WTC11 (cell line): ENCODE results near the gene VWA5B1. TPM values are rescaled to one million over a fixed set of nuclear protein-coding genes. Genes with fewer than 3 reads are reported as not detected.

ENCODE experiments used
- ATAC-seq: fragments of 200-7000 bp; cut with Tn5 transposase; 2 replicates; pipeline ENCODE4 v1.10.0; 2021; ENCODE audit warnings: mild to moderate bottlenecking, moderate library complexity
- CTCF ChIA-PET: fragments of 300-600 bp; sonication (Branson Sonifier 250); formaldehyde crosslinking; loops from one replicate; lab custom pipeline; 2021; ENCODE audit warnings: antibody characterized with exemption; lab: Charles Lee
- POLR2A ChIA-PET: fragments of 350-600 bp; sonication (Branson Sonifier 250); formaldehyde crosslinking; loops from one replicate; lab custom pipeline; 2021; ENCODE audit warnings: antibody characterized with exemption; lab: Charles Lee
- DNase-seq: peaks from one replicate; pipeline ENCODE4 v3.0.0; 2021; ENCODE audit warnings: low spot score
- H3K27ac Mint-ChIP-seq: 2 replicates; pipeline ENCODE4 v1.8.0; 2021; ENCODE audit warnings: mixed read lengths
- H3K27me3 Mint-ChIP-seq: 2 replicates; pipeline ENCODE4 v1.8.0; 2021; ENCODE audit warnings: low read depth, mild to moderate bottlenecking, moderate library complexity, mixed read lengths
- H3K36me3 Mint-ChIP-seq: 2 replicates; pipeline ENCODE4 v1.8.0; 2021; ENCODE audit warnings: mixed read lengths
- H3K4me1 Mint-ChIP-seq: 2 replicates; pipeline ENCODE4 v1.8.0; 2022; ENCODE audit warnings: mixed read lengths
- H3K4me3 Mint-ChIP-seq: 2 replicates; pipeline ENCODE4 v1.8.0; 2021; ENCODE audit warnings: mild to moderate bottlenecking, moderate library complexity, mixed read lengths
- H3K9me3 Mint-ChIP-seq: 2 replicates; pipeline ENCODE4 v1.8.0; 2021; ENCODE audit warnings: mixed read lengths
- ARID4B ChIP-seq: sonication (generic); formaldehyde crosslinking; IDR thresholded peaks from 2 replicates; pipeline ENCODE4 v1.8.0; 2023; ENCODE audit warnings: missing genetic modification reagents, mild to moderate bottlenecking, borderline replicate concordance
- ATF3 ChIP-seq: sonication (generic); formaldehyde crosslinking; conservative IDR thresholded peaks from 2 replicates; pipeline ENCODE4 v1.8.1; 2022; ENCODE audit warnings: mild to moderate bottlenecking, missing genetic modification reagents
- ATF6 ChIP-seq: sonication (generic); formaldehyde crosslinking; IDR thresholded peaks from 2 replicates; pipeline ENCODE4 v1.8.1; 2023; ENCODE audit warnings: mild to moderate bottlenecking, missing genetic modification reagents
- CBFB ChIP-seq: sonication (generic); formaldehyde crosslinking; IDR thresholded peaks from 2 replicates; pipeline ENCODE4 v1.8.1; 2022; ENCODE audit warnings: mild to moderate bottlenecking, low read depth, missing genetic modification reagents
- IRF1 ChIP-seq: sonication (generic); formaldehyde crosslinking; IDR thresholded peaks from 2 replicates; pipeline ENCODE4 v1.8.0; 2023; ENCODE audit warnings: missing genetic modification reagents
- JUN ChIP-seq: sonication (generic); formaldehyde crosslinking; IDR thresholded peaks from 2 replicates; pipeline ENCODE4 v1.8.0; 2023; ENCODE audit warnings: mild to moderate bottlenecking, missing genetic modification reagents
- NFATC4 ChIP-seq: fragments of 250-450 bp; sonication (Bioruptor Pico); IDR thresholded peaks from 2 replicates; pipeline ENCODE4 v1.9.0; 2021; ENCODE audit warnings: mild to moderate bottlenecking
- NFYB ChIP-seq: sonication (generic); formaldehyde crosslinking; conservative IDR thresholded peaks from 2 replicates; pipeline ENCODE4 v1.8.0; 2022; ENCODE audit warnings: low read depth, missing genetic modification reagents
- NR1H2 ChIP-seq: sonication (generic); formaldehyde crosslinking; IDR thresholded peaks from 2 replicates; pipeline ENCODE4 v1.9.0; 2021; ENCODE audit warnings: mild to moderate bottlenecking, moderate library complexity, missing genetic modification reagents
- NR2C2 ChIP-seq: sonication (generic); formaldehyde crosslinking; IDR thresholded peaks from 2 replicates; pipeline ENCODE4 v1.8.0; 2022; ENCODE audit warnings: mild to moderate bottlenecking, missing genetic modification reagents
- RORB ChIP-seq: fragments of 250-450 bp; sonication (Bioruptor Pico); IDR thresholded peaks from 2 replicates; pipeline ENCODE4 v1.9.0; 2021; ENCODE audit warnings: mild to moderate bottlenecking
- ZNF121 ChIP-seq: sonication (generic); formaldehyde crosslinking; IDR thresholded peaks from 2 replicates; pipeline ENCODE4 v1.8.0; 2023; ENCODE audit warnings: missing genetic modification reagents
- total RNA-seq: library from RNA; stranded (reverse); gene quantifications from 3 replicates; pipeline ENCODE4 v1.2.3, GENCODE V29; 2021
- TF ChIP-seq, protein P1 (sequence below): sonication (generic); formaldehyde crosslinking; IDR thresholded peaks from 2 replicates; pipeline ENCODE4 v1.8.0; 2022; ENCODE audit warnings: mild to moderate bottlenecking, missing genetic modification reagents
- TF ChIP-seq, protein P2 (sequence below): sonication (generic); formaldehyde crosslinking; IDR thresholded peaks from 2 replicates; pipeline ENCODE4 v1.8.1; 2023; ENCODE audit warnings: mild to moderate bottlenecking, missing genetic modification reagents
- TF ChIP-seq, protein P3 (sequence below): sonication (generic); formaldehyde crosslinking; conservative IDR thresholded peaks from 2 replicates; pipeline ENCODE4 v1.8.1; 2023; ENCODE audit warnings: mild to moderate bottlenecking, low read depth, missing genetic modification reagents, moderate library complexity
- TF ChIP-seq, protein P4 (sequence below): fragments of 250-450 bp; sonication (Bioruptor Pico); conservative IDR thresholded peaks from 2 replicates; pipeline ENCODE4 v1.9.0; 2021; ENCODE audit warnings: mild to moderate bottlenecking
- TF ChIP-seq, protein P5 (sequence below): sonication (generic); formaldehyde crosslinking; IDR thresholded peaks from 2 replicates; pipeline ENCODE4 v1.8.0; 2022; ENCODE audit warnings: mild to moderate bottlenecking, missing genetic modification reagents

The VWA5B1 gene
- total RNA-seq, 1 experiment from 2014 or later, result 1.5 TPM

- H3K4me1 Mint-ChIP-seq, result peaks cover 5% of the 10 kb centered on the region; the same call in 1 of the 2 replicates
- ATAC-seq (peak; percentile 13), DNase-seq (peak; percentile 36)
- H3K36me3 Mint-ChIP-seq, result no peaks in the 10 kb centered on the region
- H3K9me3 Mint-ChIP-seq, result no peaks in the 10 kb centered on the region
- H3K27ac Mint-ChIP-seq, result no peak overlapping the region
- ChIA-PET CTCF (interaction anchor here (1.0 to 2.2 kb wide), 7 partner anchors 11 to 153 kb away, joined by 3 to 8 read pairs (median 6); no protein-coding TSS in a partner anchor), POLR2A (no interaction called here)
- H3K4me3 Mint-ChIP-seq, result peak overlapping the region; percentile 60
- H3K27me3 Mint-ChIP-seq, result peaks cover 90% of the 10 kb centered on the region
- TF ChIP-seq, protein P1, sequence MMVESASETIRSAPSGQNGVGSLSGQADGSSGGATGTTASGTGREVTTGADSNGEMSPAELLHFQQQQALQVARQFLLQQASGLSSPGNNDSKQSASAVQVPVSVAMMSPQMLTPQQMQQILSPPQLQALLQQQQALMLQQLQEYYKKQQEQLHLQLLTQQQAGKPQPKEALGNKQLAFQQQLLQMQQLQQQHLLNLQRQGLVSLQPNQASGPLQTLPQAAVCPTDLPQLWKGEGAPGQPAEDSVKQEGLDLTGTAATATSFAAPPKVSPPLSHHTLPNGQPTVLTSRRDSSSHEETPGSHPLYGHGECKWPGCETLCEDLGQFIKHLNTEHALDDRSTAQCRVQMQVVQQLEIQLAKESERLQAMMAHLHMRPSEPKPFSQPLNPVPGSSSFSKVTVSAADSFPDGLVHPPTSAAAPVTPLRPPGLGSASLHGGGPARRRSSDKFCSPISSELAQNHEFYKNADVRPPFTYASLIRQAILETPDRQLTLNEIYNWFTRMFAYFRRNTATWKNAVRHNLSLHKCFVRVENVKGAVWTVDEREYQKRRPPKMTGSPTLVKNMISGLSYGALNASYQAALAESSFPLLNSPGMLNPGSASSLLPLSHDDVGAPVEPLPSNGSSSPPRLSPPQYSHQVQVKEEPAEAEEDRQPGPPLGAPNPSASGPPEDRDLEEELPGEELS, result peak; percentile 52; the same call in 1 of the 2 replicates
- no peak for TF ChIP-seq NR1H2
Observed at GRCh38 chr1:20366056-20366462, 75.4 kb downstream of the VWA5B1 start.

DNA sequence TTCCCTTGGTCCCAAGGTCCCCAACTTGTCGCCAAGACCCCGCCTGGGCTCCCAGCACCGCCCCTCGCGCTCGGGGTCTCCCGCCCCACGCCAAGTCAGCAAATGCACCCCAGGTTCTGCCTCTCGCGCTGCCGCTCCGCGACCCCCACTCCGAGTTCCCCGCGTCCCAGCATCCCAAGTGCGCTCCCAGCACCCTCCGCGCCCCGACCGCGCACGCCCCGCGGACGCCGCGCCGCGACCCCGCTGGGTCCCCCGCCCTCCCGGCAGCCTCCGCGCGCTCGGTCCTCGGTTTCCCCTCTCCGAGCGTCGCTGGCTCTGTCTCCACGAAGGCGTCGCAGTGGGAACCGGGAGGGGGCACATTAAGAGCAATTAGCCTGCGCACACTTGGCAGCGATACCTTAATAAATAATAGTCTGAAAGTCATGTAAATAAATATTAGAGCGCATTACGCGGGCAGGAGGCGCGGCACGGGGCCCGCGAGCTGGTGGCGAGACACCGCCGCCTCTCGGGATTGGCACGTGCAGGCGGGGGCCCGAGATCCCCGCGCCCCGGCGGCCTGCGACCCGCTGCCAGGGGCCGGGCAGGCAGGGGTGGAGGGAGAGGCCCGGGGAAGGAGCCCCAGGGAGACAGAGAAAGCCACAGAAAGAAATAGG, 75.9 kb downstream of the VWA5B1 start:
- ChIA-PET POLR2A (no interaction called here), CTCF (interaction anchor here (1.2 to 2.2 kb wide), 5 partner anchors 10 to 154 kb away, joined by 4 to 9 read pairs (median 7); no protein-coding TSS in a partner anchor)
- peaks cover 95% of the 10 kb centered on the region for H3K27me3 Mint-ChIP-seq
- no peak for ATAC-seq
- no peaks in the 10 kb centered on the region for H3K9me3 Mint-ChIP-seq
- peak overlapping the region; percentile 60 for H3K4me3 Mint-ChIP-seq
- H3K36me3 Mint-ChIP-seq, result no peaks in the 10 kb centered on the region
- no peak overlapping the region for H3K27ac Mint-ChIP-seq
- DNase-seq, result no peak
- H3K4me1 Mint-ChIP-seq, result peaks cover 5% of the 10 kb centered on the region; the same call in 1 of the 2 replicates
- no peak for TF ChIP-seq NR1H2
- TF ChIP-seq JUN (CRISPR knock-in tag), result no peak
- no peak for TF ChIP-seq RORB (CRISPR knock-in tag)
- TF ChIP-seq ATF6 (CRISPR knock-in tag), result no peak
- TF ChIP-seq IRF1, result 0 out of 2 replicates have a peak, but pooled peaks have one; percentile 16
- no peak for TF ChIP-seq NFYB (CRISPR knock-in tag)
- TF ChIP-seq, protein P2, sequence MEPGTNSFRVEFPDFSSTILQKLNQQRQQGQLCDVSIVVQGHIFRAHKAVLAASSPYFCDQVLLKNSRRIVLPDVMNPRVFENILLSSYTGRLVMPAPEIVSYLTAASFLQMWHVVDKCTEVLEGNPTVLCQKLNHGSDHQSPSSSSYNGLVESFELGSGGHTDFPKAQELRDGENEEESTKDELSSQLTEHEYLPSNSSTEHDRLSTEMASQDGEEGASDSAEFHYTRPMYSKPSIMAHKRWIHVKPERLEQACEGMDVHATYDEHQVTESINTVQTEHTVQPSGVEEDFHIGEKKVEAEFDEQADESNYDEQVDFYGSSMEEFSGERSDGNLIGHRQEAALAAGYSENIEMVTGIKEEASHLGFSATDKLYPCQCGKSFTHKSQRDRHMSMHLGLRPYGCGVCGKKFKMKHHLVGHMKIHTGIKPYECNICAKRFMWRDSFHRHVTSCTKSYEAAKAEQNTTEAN, result no peak
- no peak for TF ChIP-seq NFATC4
- TF ChIP-seq NR2C2 (CRISPR knock-in tag), result no peak
- TF ChIP-seq, protein P3, sequence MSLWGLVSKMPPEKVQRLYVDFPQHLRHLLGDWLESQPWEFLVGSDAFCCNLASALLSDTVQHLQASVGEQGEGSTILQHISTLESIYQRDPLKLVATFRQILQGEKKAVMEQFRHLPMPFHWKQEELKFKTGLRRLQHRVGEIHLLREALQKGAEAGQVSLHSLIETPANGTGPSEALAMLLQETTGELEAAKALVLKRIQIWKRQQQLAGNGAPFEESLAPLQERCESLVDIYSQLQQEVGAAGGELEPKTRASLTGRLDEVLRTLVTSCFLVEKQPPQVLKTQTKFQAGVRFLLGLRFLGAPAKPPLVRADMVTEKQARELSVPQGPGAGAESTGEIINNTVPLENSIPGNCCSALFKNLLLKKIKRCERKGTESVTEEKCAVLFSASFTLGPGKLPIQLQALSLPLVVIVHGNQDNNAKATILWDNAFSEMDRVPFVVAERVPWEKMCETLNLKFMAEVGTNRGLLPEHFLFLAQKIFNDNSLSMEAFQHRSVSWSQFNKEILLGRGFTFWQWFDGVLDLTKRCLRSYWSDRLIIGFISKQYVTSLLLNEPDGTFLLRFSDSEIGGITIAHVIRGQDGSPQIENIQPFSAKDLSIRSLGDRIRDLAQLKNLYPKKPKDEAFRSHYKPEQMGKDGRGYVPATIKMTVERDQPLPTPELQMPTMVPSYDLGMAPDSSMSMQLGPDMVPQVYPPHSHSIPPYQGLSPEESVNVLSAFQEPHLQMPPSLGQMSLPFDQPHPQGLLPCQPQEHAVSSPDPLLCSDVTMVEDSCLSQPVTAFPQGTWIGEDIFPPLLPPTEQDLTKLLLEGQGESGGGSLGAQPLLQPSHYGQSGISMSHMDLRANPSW (CRISPR knock-in tag), result no peak
- no peak for TF ChIP-seq ZNF121
- TF ChIP-seq ARID4B, result no peak
- no peak for TF ChIP-seq ATF3
- TF ChIP-seq CBFB, result no peak
- TF ChIP-seq, protein P4, sequence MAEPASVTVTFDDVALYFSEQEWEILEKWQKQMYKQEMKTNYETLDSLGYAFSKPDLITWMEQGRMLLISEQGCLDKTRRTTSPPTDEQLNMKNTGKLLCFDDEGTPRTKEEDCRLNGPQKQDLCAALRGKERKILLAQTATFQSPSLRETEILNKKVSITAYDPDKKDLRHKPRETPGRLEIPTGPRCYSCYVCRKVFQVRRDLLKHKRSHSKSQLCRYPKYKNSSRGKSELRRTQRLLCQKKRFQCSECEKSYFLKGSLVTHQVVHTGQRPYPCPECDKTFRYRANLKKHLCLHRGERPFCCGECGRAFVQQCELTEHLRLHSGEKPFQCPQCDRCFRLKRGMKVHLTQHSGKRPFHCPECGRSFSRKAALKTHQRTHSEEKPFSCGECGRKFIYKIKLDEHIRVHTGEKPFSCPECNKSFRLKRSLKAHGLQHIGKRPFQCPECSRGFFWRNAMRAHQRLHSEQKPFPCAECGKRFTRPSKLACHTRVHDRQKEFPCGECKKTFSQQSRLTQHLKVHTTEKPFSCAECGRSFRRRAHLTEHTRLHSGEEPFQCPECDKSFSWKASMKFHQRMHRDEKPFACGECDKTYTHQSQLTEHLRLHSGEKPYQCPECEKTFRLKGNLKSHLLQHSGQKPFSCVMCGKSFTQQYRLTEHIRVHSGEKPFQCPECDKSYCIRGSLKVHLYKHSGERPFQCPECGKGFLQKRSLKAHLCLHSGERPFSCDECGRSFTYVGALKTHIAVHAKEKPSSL (CRISPR knock-in tag), result no peak
- TF ChIP-seq, protein P5, sequence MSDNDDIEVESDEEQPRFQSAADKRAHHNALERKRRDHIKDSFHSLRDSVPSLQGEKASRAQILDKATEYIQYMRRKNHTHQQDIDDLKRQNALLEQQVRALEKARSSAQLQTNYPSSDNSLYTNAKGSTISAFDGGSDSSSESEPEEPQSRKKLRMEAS (CRISPR knock-in tag), result peak; percentile 20; the same call in 1 of the 2 replicates
